Heart left ventricle (tissue), 16 donors: ENCODE data around the gene OR6C2. TPM values are rescaled to one million over a fixed set of nuclear protein-coding genes. Genes with fewer than 3 reads are reported as not detected.
"Not testable (repeated sequence)": the region's sequence is repeated elsewhere in the genome, so short reads cannot be mapped to it uniquely, and the experiment has no call there.

Source experiments
- ATAC-seq, 4 donors: fragments of 200-7000 bp; cut with Tn5 transposase; one replicate each; pipeline ENCODE4 v1.9.1; 2020 to 2022; ENCODE audit warnings: moderate library complexity in 4 of 4, mild to moderate bottlenecking in 3 of 4, moderate number of reproducible peaks in 1 of 4
- DNase-seq, 5 donors: peaks; one replicate each; pipeline ENCODE4 v3.0.0-alpha.2; 2020
- H3K27ac ChIP-seq, 12 donors: fragments of 200-600 bp; sonication (generic) in 4 of 12; one replicate each; pipeline versions ENCODE4 v1.5.0 to v1.8.0; 2016 to 2022; ENCODE audit warnings: mild to moderate bottlenecking in 2 of 12
- H3K27me3 ChIP-seq, 9 donors: fragments of 200-600 bp; sonication (generic) in 2 of 9; one replicate each; pipeline versions ENCODE4 v1.5.1 to v1.8.0; 2016 to 2022; ENCODE audit warnings: mild to moderate bottlenecking in 3 of 9
- H3K36me3 ChIP-seq, 9 donors: fragments of 200-600 bp; sonication (generic) in 2 of 9; one replicate each; pipeline versions ENCODE4 v1.5.0 to v1.8.0; 2018 to 2022; ENCODE audit warnings: mild to moderate bottlenecking in 2 of 9
- H3K4me1 ChIP-seq, 12 donors: fragments of 200-600 bp; sonication (generic) in 4 of 12; one replicate each; pipeline versions ENCODE4 v1.5.0 to v1.8.0; 2016 to 2022; ENCODE audit warnings: mild to moderate bottlenecking in 3 of 12
- H3K4me3 ChIP-seq, 12 donors: fragments of 200-600 bp; sonication (generic) in 4 of 12; one replicate each; pipeline versions ENCODE4 v1.5.0 to v1.8.0; 2017 to 2022; ENCODE audit warnings: mild to moderate bottlenecking in 9 of 12, moderate library complexity in 4 of 12
- H3K9me3 ChIP-seq, 12 donors: fragments of 200-600 bp; sonication (generic) in 4 of 12; one replicate each; pipeline versions ENCODE4 v1.5.0 to v1.8.0; 2016 to 2022; ENCODE audit warnings: mild to moderate bottlenecking in 1 of 12
- POLR2A ChIP-seq, 2 donors: fragments of 450-650 bp; IDR thresholded peaks; one replicate each; pipeline ENCODE4 v1.6.1; 2017; ENCODE audit warnings: antibody characterized with exemption in 2 of 2, mild to moderate bottlenecking in 2 of 2, moderate library complexity in 2 of 2
- WGBS, 4 donors: extraction: QIAGEN DNeasy Blood & Tissue Kit in 2 of 4; methylation state at CpG; one replicate each; pipeline versions ENCODE4 v1.1.5 to v1.1.7; 2013 to 2018; 5-methylcytosine and 5-hydroxymethylcytosine counted together
- intact Hi-C, 10 donors: fragments of 100-400 bp; cut with DNase I; formaldehyde crosslinking; loops; one replicate each; pipeline versions ENCODE4 v1.11.1 to v1.14.2; 2022
- long read RNA-seq, 3 donors: library from polyadenylated mRNA; unstranded; transcript quantifications; one replicate each; pipeline ENCODE4 v2.0.0, GENCODE V29; 2020 to 2021
- polyA plus RNA-seq, 2 donors: library from polyadenylated mRNA; stranded (reverse); fragments of 200-250 nt; gene quantifications; one replicate each; pipeline ENCODE4 v1.2.3, GENCODE V29; 2013
- total RNA-seq, 9 donors: library from RNA; depleted of rRNA in 2 of 9; stranded (reverse); fragments of >200 nt in 2 of 9; fragmentation: NEBNext Ultra II Directional in 3 of 9; extraction: Animal tissue kit (Norgen Biotek cat#: 25700) in 3 of 9; gene quantifications; one replicate each; pipeline versions ENCODE4 v1.1.0 to v1.2.4, GENCODE V29; 2016 to 2023
- TF ChIP-seq, protein P1 (sequence below), 12 donors: fragments of 200-600 bp; sonication (generic) in 4 of 12; IDR thresholded peaks; one replicate each; pipeline versions ENCODE4 v1.5.0 to v1.8.0; 2018 to 2022; ENCODE audit warnings: antibody characterized with exemption in 12 of 12, mild to moderate bottlenecking in 5 of 12
- donor health status: ischemic (EF 13 %, LVEDD 7.1; RV severe dilation, severe dysfunction).
- donor health status: healthy with polysubstance abuse.
- donor health status: DM: no; HTN: yes; CAD: no.
- donor health status: DM: no; HTN: no; CAD: no.
- donor health status: ischemic (EF 25% LVEDD 6.9; RV normal size, moderate dysfunction).
- donor health status: ischemic (EF 25% LVEDD 5.7; RV mildly dilated, moderate dysfunction).
- donor health status: healthy.
- donor health status: DM: yes; HTN: yes; CAD: no.
- donor health status: ischemic (EF 35%, LVEDD 5.7; RV mildly dilated, moderate dysfunction).
- donor health status: nonischemic (EF 11% LVEDD 7.7; RV severe dilation, severe dysfunction).
- donor health status: DM: yes; HTN: yes; CAD: no.
- donor health status: PGD.
- donor health status: ischemic (EF 29% LVEDD 5.4; RV normal size, mild dysfunction).
- donor health status: nonischemic (EF 23%, LVEDD 6.1; RV moderate dilation, normal function).

OR6C2 gene
- not detected for total RNA-seq
- polyA plus RNA-seq: not detected
- long read RNA-seq, donor 1: 0 reads
- long read RNA-seq, donor 2: 0 reads
- long read RNA-seq, donor 3: 0 reads

DNA sequence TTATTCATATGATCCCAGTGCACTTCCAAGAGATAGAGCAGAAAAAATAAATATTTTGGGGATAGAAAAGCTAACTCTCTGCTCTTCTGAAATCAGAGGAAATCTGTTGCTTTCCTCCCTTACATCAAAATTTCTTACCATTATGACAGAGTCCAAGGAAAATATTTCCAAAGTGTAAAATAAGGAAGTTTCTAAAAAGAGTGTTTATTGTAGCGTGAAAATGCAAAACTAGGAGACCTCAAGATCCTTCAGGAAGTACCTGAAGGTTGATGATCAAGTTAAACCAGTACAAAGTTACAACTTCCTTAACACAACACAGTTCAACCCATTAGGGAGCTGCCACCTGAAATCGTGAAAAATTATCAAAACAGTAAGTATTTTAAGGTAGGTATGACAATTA is at the start of gene OR6C2:
TSS of gene OR6C2 (plus strand) at position 301 of the 400 bp plus-strand sequence. CDS start 8,138 bp downstream, outside the sequence.
- no peak within 1 kb of the TSS for H3K4me3 ChIP-seq
- no peak for TF ChIP-seq POLR2A (IDR thresholded peaks at IDR 0.05)
- TF ChIP-seq, protein P1, sequence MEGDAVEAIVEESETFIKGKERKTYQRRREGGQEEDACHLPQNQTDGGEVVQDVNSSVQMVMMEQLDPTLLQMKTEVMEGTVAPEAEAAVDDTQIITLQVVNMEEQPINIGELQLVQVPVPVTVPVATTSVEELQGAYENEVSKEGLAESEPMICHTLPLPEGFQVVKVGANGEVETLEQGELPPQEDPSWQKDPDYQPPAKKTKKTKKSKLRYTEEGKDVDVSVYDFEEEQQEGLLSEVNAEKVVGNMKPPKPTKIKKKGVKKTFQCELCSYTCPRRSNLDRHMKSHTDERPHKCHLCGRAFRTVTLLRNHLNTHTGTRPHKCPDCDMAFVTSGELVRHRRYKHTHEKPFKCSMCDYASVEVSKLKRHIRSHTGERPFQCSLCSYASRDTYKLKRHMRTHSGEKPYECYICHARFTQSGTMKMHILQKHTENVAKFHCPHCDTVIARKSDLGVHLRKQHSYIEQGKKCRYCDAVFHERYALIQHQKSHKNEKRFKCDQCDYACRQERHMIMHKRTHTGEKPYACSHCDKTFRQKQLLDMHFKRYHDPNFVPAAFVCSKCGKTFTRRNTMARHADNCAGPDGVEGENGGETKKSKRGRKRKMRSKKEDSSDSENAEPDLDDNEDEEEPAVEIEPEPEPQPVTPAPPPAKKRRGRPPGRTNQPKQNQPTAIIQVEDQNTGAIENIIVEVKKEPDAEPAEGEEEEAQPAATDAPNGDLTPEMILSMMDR (IDR thresholded peaks at IDR 0.05): no peak
- intact Hi-C loops: loop anchor here in 1 of 10 donors (10.0 kb wide), 1 partner anchor 171 kb away; no protein-coding TSS in a partner anchor
- H3K27ac ChIP-seq: no peak within 1 kb of the TSS
- H3K36me3 ChIP-seq: no peaks in the 10 kb centered on the region
- 51 to 60% (median 55%) methylated on average over 2 of the region's 2 CpGs for WGBS, 4 donors
- peaks cover 0 to 23% (median 10%) of the 10 kb centered on the region in 12 donors for H3K9me3 ChIP-seq
- H3K27me3 ChIP-seq: peaks cover 0 to 5% (median 0%) of the 10 kb centered on the region in 9 donors
- no peak for ATAC-seq
- no peak for DNase-seq
- H3K4me1 ChIP-seq: no peaks in the 10 kb centered on the region

GRCh38 chr12:55396326-55396725 is 47.5 kb upstream of the OR6C2 start:
- 76 to 84% (median 80%) methylated on average over 1 of the region's 1 CpG for whole genome bisulfite sequencing, 4 donors
- H3K36me3 ChIP-seq: no peaks in the 10 kb centered on the region
- ATAC-seq: no peak
- H3K4me3 ChIP-seq: no peak overlapping the region
- peaks cover 0 to 6% (median 0%) of the 10 kb centered on the region in 9 donors for H3K27me3 ChIP-seq
- intact Hi-C loops: no loop called here
- H3K4me1 ChIP-seq: no peaks in the 10 kb centered on the region
- no peak overlapping the region for H3K27ac ChIP-seq
- no peaks in the 10 kb centered on the region for H3K9me3 ChIP-seq
- DNase-seq: no peak
- TF ChIP-seq, protein P1 (IDR thresholded peaks at IDR 0.05): no peak
- TF ChIP-seq POLR2A (IDR thresholded peaks at IDR 0.05): no peak

- Histone ChIP-seq H3K27me3 (peaks cover 0 to 6% (median 0%) of the 10 kb centered on the region in 9 donors), H3K27ac (no peak within 1 kb of the TSS), H3K9me3 (peaks cover 0 to 9% (median 0%) of the 10 kb centered on the region in 12 donors), H3K4me1 (no peaks in the 10 kb centered on the region), H3K36me3 (no peaks in the 10 kb centered on the region), H3K4me3 (no peak within 1 kb of the TSS)
- TF ChIP-seq, protein P1 (IDR thresholded peaks at IDR 0.05): no peak
- TF ChIP-seq POLR2A (IDR thresholded peaks at IDR 0.05): no peak
- 80 to 86% (median 83%) methylated on average over 1 of the region's 1 CpG for WGBS, 4 donors
- ATAC-seq (no peak), DNase-seq (no peak)
- intact Hi-C loops: no loop called here
Observed at GRCh38 chr12:55400229-55400628, 43.6 kb upstream of the OR6C2 start, which contains the start of gene OR6C65. OR6C65 (plus strand) TSS chr12:55400529; CDS start chr12:55400529, 0 bp downstream.

DNA sequence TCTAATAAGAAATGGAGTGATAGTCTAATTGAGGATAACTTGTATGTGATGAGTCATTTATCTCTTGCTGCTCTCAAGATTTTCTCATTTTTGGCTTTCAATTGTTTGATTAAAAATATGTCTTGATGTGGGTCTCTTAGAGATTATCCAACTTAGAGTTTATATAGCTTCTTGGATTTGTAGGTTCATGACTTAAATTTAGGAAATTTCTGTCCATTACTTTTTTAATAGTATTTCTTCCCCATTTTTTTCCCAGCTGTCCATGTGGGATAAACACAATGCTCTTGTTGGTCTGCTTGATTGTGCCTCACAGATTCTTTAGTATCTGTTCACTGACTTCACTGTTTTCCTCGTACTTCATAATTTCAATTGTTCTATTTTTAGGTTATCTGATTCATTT is 36.0 kb upstream of the OR6C2 start:
- no peak for TF ChIP-seq POLR2A (IDR thresholded peaks at IDR 0.05)
- TF ChIP-seq, protein P1 (IDR thresholded peaks at IDR 0.05): no peak
- DNase-seq (no peak), ATAC-seq (no peak)
- Histone ChIP-seq H3K4me1 (no peaks in the 10 kb centered on the region), H3K27me3 (no peaks in the 10 kb centered on the region), H3K36me3 (no peaks in the 10 kb centered on the region), H3K27ac (no peak overlapping the region), H3K9me3 (peaks cover 0 to 19% (median 0%) of the 10 kb centered on the region in 12 donors), H3K4me3 (no peak overlapping the region)
- intact Hi-C loops: no loop called here
- 50 to 56% (median 50%) methylated on average over 1 of the region's 1 CpG for WGBS, 4 donors

GRCh38 chr12:55409133-55409532 is 34.7 kb upstream of the OR6C2 start:
- H3K27ac ChIP-seq, DNase-seq, H3K27me3 ChIP-seq, intact Hi-C loops, H3K4me3 ChIP-seq, H3K36me3 ChIP-seq, ATAC-seq, H3K4me1 ChIP-seq: not testable (repeated sequence)
- WGBS, 4 donors: 87 to 90% (median 90%) methylated on average over 1 of the region's 1 CpG
- peaks cover 0 to 13% (median 0%) of the 10 kb centered on the region in 12 donors for H3K9me3 ChIP-seq

- H3K4me3 ChIP-seq, H3K36me3 ChIP-seq, H3K4me1 ChIP-seq, ATAC-seq, H3K27ac ChIP-seq, intact Hi-C loops, DNase-seq, H3K27me3 ChIP-seq: not testable (repeated sequence)
- 84 to 93% (median 89%) methylated on average over 14 to 15 of the region's 15 CpGs for WGBS, 4 donors
- H3K9me3 ChIP-seq: peaks cover 0 to 11% (median 0%) of the 10 kb centered on the region in 12 donors
Observed at GRCh38 chr12:55412138-55412537, 31.7 kb upstream of the OR6C2 start.
